H9 (cell line): Measurements from ENCODE around the gene PHF20. TPM values are rescaled to one million over a fixed set of nuclear protein-coding genes. Genes with fewer than 3 reads are reported as not detected.
"Not testable (repeated sequence)": the region's sequence is repeated elsewhere in the genome, so short reads cannot be mapped to it uniquely, and the experiment has no call there.

Source experiments
- DNase-seq: peaks from one replicate; pipeline ENCODE4 v3.0.0-alpha.2; 2017
- H2AFZ ChIP-seq: one replicate; pipeline ENCODE4 v1.6.1; 2013; ENCODE audit warnings: mild to moderate bottlenecking, low read length, control low read depth, moderate library complexity
- H2AK5ac ChIP-seq: 2 replicates; pipeline ENCODE4 v1.6.1; 2013; ENCODE audit warnings: low read length, control low read depth, mixed read lengths; ENCODE audit not compliant: insufficient read length
- H2BK120ac ChIP-seq: one replicate; pipeline ENCODE4 v1.6.1; 2013; ENCODE audit warnings: low read depth, mild to moderate bottlenecking, low read length, control low read depth, inconsistent platforms; ENCODE audit not compliant: poor library complexity, severe bottlenecking
- H2BK12ac ChIP-seq: 2 replicates; pipeline ENCODE4 v1.6.1; 2013; ENCODE audit warnings: low read length, control low read depth, mixed read lengths, low read depth; ENCODE audit not compliant: insufficient read length
- H2BK15ac ChIP-seq: 2 replicates; pipeline ENCODE4 v1.6.1; 2013; ENCODE audit warnings: low read depth, low read length, control low read depth
- H2BK20ac ChIP-seq: one replicate; pipeline ENCODE4 v1.6.1; 2013; ENCODE audit warnings: low read depth, mild to moderate bottlenecking, low read length, control low read depth, inconsistent platforms; ENCODE audit not compliant: poor library complexity, severe bottlenecking
- H2BK5ac ChIP-seq: 2 replicates; pipeline ENCODE4 v1.6.1; 2013; ENCODE audit warnings: low read length, control low read depth, mixed read lengths; ENCODE audit not compliant: insufficient read length
- H3K14ac ChIP-seq: 2 replicates; pipeline ENCODE4 v1.6.1; 2013; ENCODE audit warnings: low read length, control low read depth; ENCODE audit not compliant: insufficient read depth
- H3K18ac ChIP-seq: 2 replicates; pipeline ENCODE4 v1.6.1; 2013; ENCODE audit warnings: low read depth, mild to moderate bottlenecking, mixed read lengths, low read length, control low read depth; ENCODE audit not compliant: insufficient read length
- H3K23ac ChIP-seq: 2 replicates; pipeline ENCODE4 v1.6.1; 2013; ENCODE audit warnings: low read length, control low read depth, mixed read lengths, low read depth; ENCODE audit not compliant: insufficient read length
- H3K23me2 ChIP-seq: 2 replicates; pipeline ENCODE4 v1.6.1; 2013; ENCODE audit warnings: low read depth, mild to moderate bottlenecking, mixed read lengths, low read length, control low read depth; ENCODE audit not compliant: insufficient read length, poor library complexity, severe bottlenecking
- H3K27ac ChIP-seq: 2 replicates; pipeline ENCODE4 v1.5.1; 2013; ENCODE audit warnings: low read length, control low read depth, mixed read lengths, low read depth; ENCODE audit not compliant: insufficient read length
- H3K27me3 ChIP-seq: 2 replicates; pipeline ENCODE4 v1.6.1; 2013; ENCODE audit warnings: low read length, control low read depth, inconsistent platforms; ENCODE audit not compliant: insufficient read depth
- H3K4ac ChIP-seq: 2 replicates; pipeline ENCODE4 v1.6.1; 2013; ENCODE audit warnings: low read depth, mild to moderate bottlenecking, control low read depth, inconsistent platforms, low read length, moderate library complexity
- H3K4me1 ChIP-seq: 2 replicates; pipeline ENCODE4 v1.6.1; 2013; ENCODE audit warnings: low read length, control low read depth, inconsistent platforms; ENCODE audit not compliant: insufficient read depth
- H3K4me2 ChIP-seq: 2 replicates; pipeline ENCODE4 v1.6.1; 2013; ENCODE audit warnings: low read length, control low read depth, mixed read lengths; ENCODE audit not compliant: insufficient read length, insufficient read depth
- H3K56ac ChIP-seq: 2 replicates; pipeline ENCODE4 v1.6.1; 2013; ENCODE audit warnings: low read depth, mild to moderate bottlenecking, mixed read lengths, low read length, control low read depth; ENCODE audit not compliant: insufficient read length
- H3K79me1 ChIP-seq: 2 replicates; pipeline ENCODE4 v1.6.1; 2013; ENCODE audit warnings: low read depth, mild to moderate bottlenecking, moderate library complexity, low read length, control low read depth, inconsistent platforms; ENCODE audit not compliant: insufficient read depth, poor library complexity, severe bottlenecking
- H3K79me2 ChIP-seq: 2 replicates; pipeline ENCODE4 v1.6.1; 2013; ENCODE audit warnings: low read length, control low read depth, inconsistent platforms; ENCODE audit not compliant: insufficient read depth
- H3K9ac ChIP-seq: 2 replicates; pipeline ENCODE4 v1.6.1; 2013; ENCODE audit warnings: low read length, control low read depth, mixed read lengths; ENCODE audit not compliant: insufficient read length; ENCODE audit errors: extremely low read depth
- H3K9me3 ChIP-seq: one replicate; pipeline ENCODE4 v1.6.1; 2013; ENCODE audit warnings: low read depth, low read length, inconsistent platforms; ENCODE audit not compliant: control insufficient read depth
- H3T11ph ChIP-seq: one replicate; pipeline ENCODE4 v1.6.1; 2013; ENCODE audit warnings: mild to moderate bottlenecking, low read length, control low read depth, inconsistent platforms
- H4K20me1 ChIP-seq: one replicate; pipeline ENCODE4 v1.6.1; 2013; ENCODE audit not compliant: control insufficient read depth, insufficient read length, insufficient read depth
- H4K5ac ChIP-seq: 2 replicates; pipeline ENCODE4 v1.6.1; 2013; ENCODE audit warnings: low read depth, mild to moderate bottlenecking, mixed read lengths, low read length, control low read depth; ENCODE audit not compliant: insufficient read length
- H4K8ac ChIP-seq: replicated peaks from 2 replicates; pipeline ENCODE4 v1.6.1; 2013; ENCODE audit warnings: low read length, control low read depth, mixed read lengths, low read depth; ENCODE audit not compliant: insufficient read length
- H4K91ac ChIP-seq: 2 replicates; pipeline ENCODE4 v1.6.1; 2013; ENCODE audit warnings: low read depth, mild to moderate bottlenecking, moderate library complexity, mixed read lengths, low read length, control low read depth; ENCODE audit not compliant: insufficient read length
- H3K27ac Mint-ChIP-seq, 3 experiments: 2 replicates in 2 of 3; 3 replicates in 1 of 3; pipeline ENCODE4 v1.8.0; 2020 to 2021; ENCODE audit warnings: mixed read lengths in 3 of 3, mild to moderate bottlenecking in 1 of 3, moderate library complexity in 1 of 3
- H3K27me3 Mint-ChIP-seq: 2 replicates; pipeline ENCODE4 v1.8.0; 2021; ENCODE audit warnings: low read depth, mild to moderate bottlenecking, moderate library complexity, mixed read lengths
- H3K36me3 Mint-ChIP-seq, 3 experiments: 2 replicates in 2 of 3; 3 replicates in 1 of 3; pipeline ENCODE4 v1.8.0; 2020 to 2021; ENCODE audit warnings: low read depth in 3 of 3, mixed read lengths in 3 of 3; ENCODE audit not compliant: insufficient read depth in 1 of 3
- H3K4me1 Mint-ChIP-seq, 2 experiments: 2 replicates each; pipeline ENCODE4 v1.8.0; 2020; ENCODE audit warnings: mixed read lengths in 2 of 2
- H3K4me3 Mint-ChIP-seq, 2 experiments: 2 replicates in 1 of 2; 3 replicates in 1 of 2; pipeline ENCODE4 v1.8.0; 2020 to 2021; ENCODE audit warnings: mild to moderate bottlenecking in 2 of 2, mixed read lengths in 2 of 2, moderate library complexity in 1 of 2
- H3K9me3 Mint-ChIP-seq, 2 experiments: 2 replicates in 1 of 2; 3 replicates in 1 of 2; pipeline ENCODE4 v1.8.0; 2020; ENCODE audit warnings: mild to moderate bottlenecking in 2 of 2, mixed read lengths in 2 of 2, moderate library complexity in 1 of 2
- WGBS: extraction: QIAGEN DNeasy Blood & Tissue Kit; methylation state at CpG from one replicate; pipeline ENCODE4 v1.1.7; 2013; ENCODE audit warnings: missing lambda C conversion rate, low lambda C conversion rate, mixed read lengths; ENCODE audit not compliant: insufficient read length; ENCODE audit errors: extremely low coverage; 5-methylcytosine and 5-hydroxymethylcytosine counted together
- total RNA-seq: library from RNA; stranded (reverse); gene quantifications from 2 replicates; pipeline ENCODE4 v1.2.1, GENCODE V29; 2021
- TF ChIP-seq, protein P1 (sequence below): fragments of 200-600 bp; sonication (generic); conservative IDR thresholded peaks from 3 replicates; pipeline ENCODE4 v1.8.0; 2021; ENCODE audit warnings: antibody characterized with exemption, mild to moderate bottlenecking

The PHF20 gene
- total RNA-seq, 1 experiment from 2014 or later = 50.3 TPM

DNA sequence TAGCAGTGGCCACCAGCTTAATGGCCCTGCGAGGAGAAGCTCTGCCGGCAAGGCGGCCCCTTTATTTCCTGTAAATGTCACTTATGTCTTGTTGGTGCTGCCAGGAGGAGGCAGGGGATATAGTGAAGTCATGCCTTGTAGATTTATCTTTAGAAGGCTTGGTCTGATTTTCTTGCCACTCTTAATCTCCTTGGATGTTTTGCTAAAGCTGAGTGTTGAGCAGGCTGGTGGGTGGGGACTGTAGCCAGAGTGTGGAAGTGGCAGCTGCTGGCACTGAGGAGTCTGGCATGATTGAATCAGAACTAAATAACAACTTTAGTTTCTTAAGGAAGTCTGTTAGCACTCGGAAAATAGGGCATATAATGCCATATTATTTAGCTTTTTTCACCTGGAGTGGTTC lies 77.9 kb downstream of the PHF20 start:
- Histone ChIP-seq H3K23ac (no peak overlapping the region), H3K4me2 (no peak overlapping the region), H3K56ac (no peak overlapping the region), H4K5ac (no peak overlapping the region), H3K9ac (no peak overlapping the region), H3K18ac (no peak overlapping the region), H3K79me1 (no peaks in the 10 kb centered on the region), H3K27me3 (no peaks in the 10 kb centered on the region), H4K20me1 (no peaks in the 10 kb centered on the region), H2BK5ac (no peak overlapping the region), H4K91ac (no peak overlapping the region), H3K23me2 (no peaks in the 10 kb centered on the region), H2BK120ac (no peak overlapping the region), H3K27ac (no peak overlapping the region), H2BK20ac (no peak overlapping the region), H3K9me3 (no peaks in the 10 kb centered on the region), H3T11ph (no peak overlapping the region), H2BK12ac (no peak overlapping the region), H2BK15ac (no peak overlapping the region), H2AFZ (no peak overlapping the region), H3K4me1 (no peaks in the 10 kb centered on the region), H3K79me2 (0 out of 2 replicates have a peak, but pooled peaks cover 3% of the 10 kb centered on the region), H3K4ac (no peak overlapping the region), H2AK5ac (no peak overlapping the region), H3K14ac (no peak overlapping the region), H4K8ac (no peak overlapping the region)
- WGBS = no CpG with 5 or more reads among the region's 4 CpGs
- H3K4me3 Mint-ChIP-seq = no peak overlapping the region
- H3K4me1 Mint-ChIP-seq = peaks cover 2 to 3% of the 10 kb centered on the region in 2 experiments; a peak in 2 of 4 replicates
- no peaks in the 10 kb centered on the region for H3K9me3 Mint-ChIP-seq
- H3K27me3 Mint-ChIP-seq = no peaks in the 10 kb centered on the region
- no peak for DNase-seq
- TF ChIP-seq, protein P1, sequence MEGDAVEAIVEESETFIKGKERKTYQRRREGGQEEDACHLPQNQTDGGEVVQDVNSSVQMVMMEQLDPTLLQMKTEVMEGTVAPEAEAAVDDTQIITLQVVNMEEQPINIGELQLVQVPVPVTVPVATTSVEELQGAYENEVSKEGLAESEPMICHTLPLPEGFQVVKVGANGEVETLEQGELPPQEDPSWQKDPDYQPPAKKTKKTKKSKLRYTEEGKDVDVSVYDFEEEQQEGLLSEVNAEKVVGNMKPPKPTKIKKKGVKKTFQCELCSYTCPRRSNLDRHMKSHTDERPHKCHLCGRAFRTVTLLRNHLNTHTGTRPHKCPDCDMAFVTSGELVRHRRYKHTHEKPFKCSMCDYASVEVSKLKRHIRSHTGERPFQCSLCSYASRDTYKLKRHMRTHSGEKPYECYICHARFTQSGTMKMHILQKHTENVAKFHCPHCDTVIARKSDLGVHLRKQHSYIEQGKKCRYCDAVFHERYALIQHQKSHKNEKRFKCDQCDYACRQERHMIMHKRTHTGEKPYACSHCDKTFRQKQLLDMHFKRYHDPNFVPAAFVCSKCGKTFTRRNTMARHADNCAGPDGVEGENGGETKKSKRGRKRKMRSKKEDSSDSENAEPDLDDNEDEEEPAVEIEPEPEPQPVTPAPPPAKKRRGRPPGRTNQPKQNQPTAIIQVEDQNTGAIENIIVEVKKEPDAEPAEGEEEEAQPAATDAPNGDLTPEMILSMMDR = no peak
- peaks cover 14 to 52% (median 27%) of the 10 kb centered on the region in 3 experiments; a peak in 6 of 7 replicates for H3K36me3 Mint-ChIP-seq
- H3K27ac Mint-ChIP-seq = peak overlapping the region in 2 of 3 experiments; percentile 40 to 48; a peak in 2 of 7 replicates

GRCh38 chr20:35851659-35852058 lies 79.8 kb downstream of the PHF20 start:
- not testable (repeated sequence) for H3K9me3 Mint-ChIP-seq, H3K9ac ChIP-seq, H2BK120ac ChIP-seq, H3T11ph ChIP-seq, H3K4me3 Mint-ChIP-seq, H3K9me3 ChIP-seq, H4K20me1 ChIP-seq, H3K4me1 ChIP-seq, H3K18ac ChIP-seq, H3K27ac ChIP-seq, H3K27ac Mint-ChIP-seq, H2BK20ac ChIP-seq, H2BK5ac ChIP-seq, H3K27me3 ChIP-seq, H2AK5ac ChIP-seq, H4K8ac ChIP-seq, DNase-seq, H3K23ac ChIP-seq, H3K56ac ChIP-seq, H2BK15ac ChIP-seq, H3K79me2 ChIP-seq, H3K79me1 ChIP-seq, H4K5ac ChIP-seq, H2AFZ ChIP-seq, H2BK12ac ChIP-seq, H3K4ac ChIP-seq, H3K14ac ChIP-seq, H3K4me2 ChIP-seq, H3K23me2 ChIP-seq, H4K91ac ChIP-seq, H3K27me3 Mint-ChIP-seq
- H3K36me3 Mint-ChIP-seq = peaks cover 12 to 37% (median 21%) of the 10 kb centered on the region in 3 experiments; a peak in 6 of 7 replicates
- no CpG with 5 or more reads among the region's 8 CpGs for WGBS
- H3K4me1 Mint-ChIP-seq = peaks cover 8 to 10% of the 10 kb centered on the region in 2 experiments; a peak in 3 of 4 replicates
